NCI-H187 (cell line): ENCODE data around the gene CCDC88C.

Experiments used
- DNase-seq, 2 experiments: peaks; one replicate each; lab custom pipeline; 2025; lab: John Stamatoyannopoulos, UW

The CCDC88C gene

GRCh38 chr14:91396959-91397815, 20.4 kb downstream of the CCDC88C start:
- no peak for DNase-seq

- peak; percentile 53 to 60 for DNase-seq
Measured at GRCh38 chr14:91396013-91396660, 21.5 kb downstream of the CCDC88C start.

GRCh38 chr14:91395466-91395865, 22.2 kb downstream of the CCDC88C start:
- DNase-seq: no peak

- DNase-seq: no peak
Measured at GRCh38 chr14:91394105-91395081, 23.2 kb downstream of the CCDC88C start.

- DNase-seq: no peak
Measured at GRCh38 chr14:91392623-91393303, 24.9 kb downstream of the CCDC88C start.

- no peak for DNase-seq
Measured at GRCh38 chr14:91390165-91390778, 27.3 kb downstream of the CCDC88C start.

GRCh38 chr14:91389150-91389549, 28.5 kb downstream of the CCDC88C start:
- DNase-seq: no peak

- DNase-seq: no peak
Measured at GRCh38 chr14:91388551-91388975, 29.1 kb downstream of the CCDC88C start.

GRCh38 chr14:91387951-91388381, 29.7 kb downstream of the CCDC88C start:
- no peak for DNase-seq

GRCh38 chr14:91387169-91387835, 30.3 kb downstream of the CCDC88C start:
- peak; percentile 63 to 77 for DNase-seq

GRCh38 chr14:91385697-91386096, 31.9 kb downstream of the CCDC88C start:
- no peak for DNase-seq

- DNase-seq: no peak
Measured at GRCh38 chr14:91385224-91385623, 32.4 kb downstream of the CCDC88C start.

- DNase-seq: peak in 1 of 2 experiments; percentile 45
Measured at GRCh38 chr14:91383439-91383838, 34.2 kb downstream of the CCDC88C start.

GRCh38 chr14:91381801-91382670, 35.6 kb downstream of the CCDC88C start:
- DNase-seq: no peak

GRCh38 chr14:91380610-91381371, 36.8 kb downstream of the CCDC88C start:
- peak; percentile 53 to 92 for DNase-seq

GRCh38 chr14:91380123-91380522, 37.5 kb downstream of the CCDC88C start:
- DNase-seq: no peak

GRCh38 chr14:91379579-91379932, 38.1 kb downstream of the CCDC88C start:
- DNase-seq: no peak

- DNase-seq: no peak
Measured at GRCh38 chr14:91378930-91379578, 38.6 kb downstream of the CCDC88C start.
